ENCODE data around the gene DDX4.
"Not testable (repeated sequence)": the region's sequence is repeated elsewhere in the genome, so short reads cannot be mapped to it uniquely, and the experiment has no call there.

The DDX4 gene

GRCh38 chr5:55750063-55750462, 12.2 kb downstream of the DDX4 start:
- no peak overlapping the region for H3K4me3 ChIP-seq (ENCODE audit: low read depth, low read length)
- no peak for TF ChIP-seq CTCF (IDR thresholded peaks at IDR 0.05; ENCODE audit: borderline replicate concordance, insufficient read depth, low read depth, low read length)

GRCh38 chr5:55750499-55750898, 12.6 kb downstream of the DDX4 start:
- TF ChIP-seq CTCF (IDR thresholded peaks at IDR 0.05; ENCODE audit: borderline replicate concordance, insufficient read depth, low read depth, low read length), result no peak
- no peak overlapping the region for H3K4me3 ChIP-seq (ENCODE audit: low read depth, low read length)

- no peak for TF ChIP-seq CTCF (IDR thresholded peaks at IDR 0.05; ENCODE audit: borderline replicate concordance, insufficient read depth, low read depth, low read length)
- H3K4me3 ChIP-seq (ENCODE audit: low read depth, low read length), result no peak overlapping the region
Measured at GRCh38 chr5:55758231-55758630, 20.4 kb downstream of the DDX4 start.

GRCh38 chr5:55758714-55759113, 20.9 kb downstream of the DDX4 start:
- no peak overlapping the region for H3K4me3 ChIP-seq (ENCODE audit: low read depth, low read length)

GRCh38 chr5:55761721-55762120, 23.9 kb downstream of the DDX4 start:
- H3K4me3 ChIP-seq (ENCODE audit: low read depth, low read length), result not testable (repeated sequence)

More at GRCh38 chr5:55758714-55759113, 20.9 kb downstream of the DDX4 start:
- no peak for TF ChIP-seq CTCF (IDR thresholded peaks at IDR 0.05; ENCODE audit: borderline replicate concordance, insufficient read depth, low read depth, low read length)

- no peak overlapping the region for H3K4me3 ChIP-seq (ENCODE audit: low read depth, low read length)
- no peak for TF ChIP-seq CTCF (IDR thresholded peaks at IDR 0.05; ENCODE audit: borderline replicate concordance, insufficient read depth, low read depth, low read length)
Measured at GRCh38 chr5:55763746-55764420, 26.0 kb downstream of the DDX4 start.

- H3K4me3 ChIP-seq (ENCODE audit: low read depth, low read length), result no peak overlapping the region
- TF ChIP-seq CTCF (IDR thresholded peaks at IDR 0.05; ENCODE audit: borderline replicate concordance, insufficient read depth, low read depth, low read length), result no peak
Measured at GRCh38 chr5:55768279-55768678, 30.4 kb downstream of the DDX4 start.

All from GM12875 (cell line).